Stimulated activated CD4-positive, alpha-beta T cell treated with anti-CD3 and anti-CD28 coated beads, TNF-alpha, amount 100 ng/mL, for 24 hours (primary cell): ENCODE data around the gene DYSF.

Experiments
- DNase-seq, 3 experiments: peaks; one replicate each; pipeline ENCODE4 v3.0.0-alpha.2; 2020; ENCODE audit warnings: low read depth in 3 of 3

The DYSF gene

DNA sequence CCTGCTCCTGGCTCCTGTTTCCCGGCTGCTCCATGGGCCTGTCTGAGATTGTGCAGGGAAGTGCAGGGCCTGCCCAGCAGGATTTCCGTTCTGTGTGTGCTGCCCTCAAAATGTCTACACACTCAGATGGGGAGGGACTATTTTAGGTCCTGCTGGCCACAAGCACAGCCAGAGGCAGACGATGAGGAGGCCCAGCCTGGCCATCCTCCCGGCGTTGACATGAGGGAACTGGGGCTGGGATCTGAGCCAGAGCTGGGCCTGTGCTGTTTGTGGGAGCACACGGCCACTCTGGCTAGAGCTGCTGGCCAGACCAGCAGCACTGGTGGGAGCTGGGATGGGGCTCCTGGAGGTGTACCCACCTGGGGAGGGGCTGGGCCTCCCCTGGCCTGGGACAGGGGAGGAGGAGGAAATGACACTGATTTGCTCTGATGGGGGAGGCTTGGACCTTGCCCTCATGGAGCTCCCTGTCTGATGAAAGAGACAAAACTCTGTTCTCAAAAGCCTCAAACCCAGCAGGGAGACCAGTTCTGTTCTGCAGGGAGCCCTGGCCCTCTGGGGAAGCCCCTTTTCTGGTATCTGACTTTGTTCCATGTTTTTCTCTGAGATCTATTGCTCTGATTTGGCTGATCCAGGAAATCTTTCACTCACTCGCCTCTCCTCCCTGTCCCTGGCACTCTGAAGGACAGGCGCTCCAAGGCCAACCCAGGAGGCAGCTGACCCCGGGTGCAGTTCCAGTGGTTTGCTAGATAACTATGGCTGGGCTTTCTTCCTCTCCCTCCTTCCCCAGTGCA is 161.8 kb downstream of the DYSF start:
- no peak for DNase-seq

DNA sequence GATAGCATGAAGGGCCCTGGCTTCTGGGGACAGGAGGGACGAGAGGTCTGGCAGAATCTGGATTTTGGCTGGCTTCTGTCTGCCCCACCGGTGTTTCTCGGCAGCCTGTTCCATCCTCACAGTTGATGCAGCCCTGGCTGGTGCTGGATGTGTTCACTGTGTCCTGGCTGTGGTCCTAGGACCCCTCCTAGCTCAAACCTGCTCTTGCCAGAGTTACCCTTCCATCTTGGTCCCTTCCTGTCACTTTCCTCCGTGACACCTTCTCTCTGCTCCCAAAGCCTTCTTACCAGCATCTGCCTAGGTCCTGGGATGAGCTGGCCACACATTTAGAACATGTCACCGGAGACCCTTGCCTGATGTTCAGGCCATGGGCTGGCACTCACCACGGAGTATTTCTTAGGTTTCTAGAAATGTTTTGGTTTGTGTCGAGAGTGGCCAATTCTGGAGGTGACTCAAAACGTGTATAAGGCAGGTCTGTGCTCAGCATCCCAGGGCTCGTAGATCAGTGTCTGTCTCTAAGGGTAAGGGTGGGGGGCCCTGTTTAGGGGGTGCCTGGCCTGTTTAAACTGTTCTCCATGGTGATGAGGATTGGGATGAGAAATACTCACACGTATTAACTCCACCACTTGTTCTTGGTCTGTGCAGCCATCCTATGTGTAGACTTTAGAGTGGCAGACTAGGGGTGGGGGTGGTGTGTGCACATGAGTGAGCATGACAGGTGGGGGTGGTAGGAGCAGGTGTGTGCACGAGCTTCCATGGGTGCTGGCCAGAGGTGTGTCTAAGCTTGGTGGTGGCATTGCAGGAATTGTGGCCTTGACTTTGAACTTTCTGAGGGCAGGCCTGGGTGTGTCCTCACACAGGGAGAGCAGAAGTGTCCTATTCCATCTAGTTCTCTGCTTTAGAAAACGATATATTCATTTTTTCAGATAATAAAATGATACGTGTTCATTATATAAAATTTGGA is 162.7 kb downstream of the DYSF start:
- no peak for DNase-seq

DNA sequence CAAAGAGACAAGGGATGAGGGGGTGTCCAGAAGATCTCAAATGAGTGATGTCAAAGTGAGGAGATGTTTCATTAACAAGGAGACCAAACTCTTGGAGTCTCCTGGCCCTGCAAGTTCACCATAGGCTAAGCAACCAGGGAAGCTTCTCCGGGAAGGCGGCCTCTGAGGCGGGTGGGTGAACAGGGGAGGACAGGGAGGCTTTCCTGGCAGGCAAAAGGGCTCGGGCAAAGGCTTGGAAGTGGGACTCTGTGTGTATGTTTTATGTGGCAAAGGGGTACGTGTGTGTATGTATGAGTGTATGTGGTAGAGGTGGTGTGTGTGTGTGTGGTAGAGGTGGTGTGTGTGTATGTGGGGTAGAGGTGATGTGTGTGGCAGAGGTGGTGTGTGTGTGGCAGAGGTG is 163.9 kb downstream of the DYSF start:
- DNase-seq: no peak

DNA sequence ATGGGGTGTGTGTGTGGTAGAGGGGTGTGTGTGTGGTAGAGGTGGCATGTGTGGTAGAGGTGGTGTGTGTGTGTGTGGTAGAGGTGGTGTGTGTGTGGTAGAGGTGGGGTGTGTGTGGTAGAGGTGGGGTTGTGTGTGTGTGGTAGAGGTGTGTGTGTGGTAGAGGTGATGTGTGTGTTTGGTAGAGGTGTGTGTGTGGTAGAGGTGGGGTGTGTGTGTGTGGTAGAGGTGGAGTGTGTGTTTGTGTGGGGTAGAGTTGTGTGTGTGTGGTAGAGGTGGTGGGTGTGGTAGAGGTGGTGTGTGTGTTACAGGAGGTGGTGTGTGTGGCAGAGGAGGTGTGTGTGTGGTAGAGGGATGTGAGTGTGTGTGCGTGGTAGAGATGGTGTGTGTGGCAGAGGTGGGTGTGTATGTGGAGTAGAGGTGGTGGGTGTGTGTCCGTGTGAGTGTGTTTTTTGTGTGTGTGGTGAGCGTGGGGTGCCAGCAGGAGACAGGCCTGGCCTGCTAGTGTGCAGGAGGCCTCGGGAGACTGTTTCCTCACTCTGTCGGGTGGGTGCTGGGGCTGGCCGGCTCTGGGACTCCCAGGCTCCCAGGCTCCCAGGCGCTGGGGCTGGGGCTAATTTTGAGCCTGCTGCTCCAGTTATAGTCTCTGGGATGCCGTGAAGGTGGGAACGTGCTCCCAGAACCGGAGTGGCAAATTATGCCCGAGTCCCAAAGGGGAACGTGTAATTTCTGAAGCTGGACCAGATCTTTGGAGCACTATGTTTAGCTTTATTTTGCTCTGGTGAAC is 165.2 kb downstream of the DYSF start:
- no peak for DNase-seq

DNA sequence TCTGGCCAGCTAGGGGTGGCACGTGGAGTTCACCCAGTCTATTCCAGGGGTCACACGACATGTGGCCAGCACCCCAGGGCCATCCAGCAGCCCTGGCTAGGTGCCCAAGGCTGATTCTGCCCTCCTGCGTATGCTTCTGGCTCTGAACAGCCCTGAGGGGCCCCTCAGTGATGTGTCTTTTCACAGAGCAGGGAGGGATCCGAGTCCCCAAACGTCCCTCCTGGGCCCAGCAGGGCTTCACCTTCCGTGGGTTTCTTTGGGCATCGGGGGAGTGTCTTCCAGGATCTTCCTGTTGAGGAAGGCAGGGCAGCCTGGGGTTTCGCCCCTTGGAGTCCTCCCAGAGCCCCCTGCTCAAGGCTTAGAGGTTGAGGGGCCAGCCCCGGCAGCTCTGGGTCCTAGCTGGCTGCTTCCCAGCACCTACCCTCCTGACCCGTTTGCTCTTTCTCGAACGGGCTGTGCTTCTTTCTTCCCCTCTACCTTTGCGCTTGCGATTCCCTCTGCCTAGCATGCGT is 165.9 kb downstream of the DYSF start:
- DNase-seq: no peak

DNA sequence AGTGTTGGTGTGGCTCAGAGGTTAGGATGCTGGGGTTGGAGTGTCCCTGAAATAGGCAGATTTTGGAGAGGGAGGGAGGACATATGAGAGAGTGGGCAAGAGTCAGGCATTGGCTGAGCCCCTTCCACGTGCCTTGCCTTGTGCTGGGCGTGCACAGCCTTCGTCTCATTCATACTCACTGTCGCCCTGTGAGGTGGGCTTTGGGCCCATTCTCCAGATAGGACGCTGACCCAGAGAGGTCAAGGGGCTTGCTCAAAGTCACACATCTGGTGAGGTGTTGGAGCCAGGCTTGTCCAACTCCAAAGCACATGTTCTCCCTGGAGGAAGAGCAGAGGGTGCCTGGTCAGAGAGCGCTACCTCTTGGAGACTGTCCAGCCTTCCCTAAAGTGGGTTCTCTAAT is 166.8 kb downstream of the DYSF start:
- no peak for DNase-seq

DNA sequence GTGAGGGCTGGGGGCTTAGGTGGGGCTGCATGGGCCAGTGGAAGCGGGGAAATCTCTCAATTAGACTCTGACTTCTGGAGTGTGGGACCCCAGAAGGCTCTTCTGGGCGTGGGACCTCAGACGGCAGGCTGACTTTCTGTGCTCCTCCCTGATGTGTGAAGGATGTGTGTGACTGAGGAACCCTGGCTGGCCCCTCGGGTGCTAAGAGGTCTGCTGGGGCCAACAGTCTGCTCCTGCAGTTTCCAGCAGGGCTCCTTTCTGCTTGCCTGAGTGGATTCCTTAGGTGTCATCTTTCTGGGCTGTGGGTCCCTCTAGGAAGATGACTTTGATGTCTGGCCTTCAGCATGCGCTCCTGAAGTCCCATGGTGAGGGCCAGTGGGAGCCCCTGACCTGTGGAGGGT is 167.5 kb downstream of the DYSF start:
- no peak for DNase-seq

DNA sequence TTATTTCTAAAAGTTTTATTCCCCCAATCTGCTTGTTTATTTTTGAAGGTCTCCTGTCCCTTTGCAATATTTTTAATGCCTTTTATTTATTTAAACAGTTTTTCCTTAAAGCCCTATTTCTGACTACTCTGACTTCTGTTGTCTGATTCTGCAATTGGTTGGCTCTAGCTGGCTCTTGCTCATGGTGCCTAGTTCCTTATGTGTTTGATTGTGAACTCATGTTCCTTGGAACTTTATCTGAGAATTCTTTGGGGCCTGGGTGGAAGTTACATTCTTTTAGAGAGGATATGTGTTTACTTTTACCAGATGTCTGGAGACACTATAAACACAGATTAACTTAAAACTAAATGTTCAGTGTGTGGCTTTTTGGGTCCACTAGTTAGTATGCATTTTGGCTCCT is 175.9 kb downstream of the DYSF start:
- no peak for DNase-seq

DNA sequence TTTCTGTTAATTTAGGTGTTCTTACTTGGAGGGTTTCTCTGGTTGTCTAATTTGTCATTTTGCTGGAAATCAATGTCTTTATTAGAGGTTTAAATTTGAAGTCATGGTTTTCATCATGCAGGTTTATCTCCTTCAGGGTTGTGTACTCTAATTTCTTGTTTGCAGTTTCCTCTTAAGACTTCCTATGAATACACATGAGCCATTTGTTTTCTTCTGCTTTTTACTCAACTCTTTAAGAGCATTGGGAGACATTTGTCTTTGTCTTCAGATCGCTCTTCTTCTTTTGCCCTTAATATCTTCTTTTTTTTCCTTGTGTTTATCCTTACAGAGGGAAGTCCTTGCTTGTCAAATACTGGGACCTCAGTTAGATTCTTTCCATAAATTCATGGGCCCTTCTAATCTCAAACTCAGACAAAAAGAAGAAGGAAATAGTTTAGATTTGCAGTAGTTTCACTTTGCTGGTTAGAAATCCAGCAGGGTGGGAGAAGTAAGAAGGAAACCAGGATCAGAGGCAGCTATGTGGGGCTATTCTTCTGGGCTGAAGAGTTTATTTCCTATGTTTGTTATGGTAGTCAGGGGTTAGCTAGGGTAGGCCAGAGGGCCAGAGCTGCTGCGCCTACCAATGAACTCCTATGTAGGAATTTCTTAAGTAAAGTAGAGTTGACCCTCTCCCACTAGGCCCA is 176.6 kb downstream of the DYSF start:
- no peak for DNase-seq

DNA sequence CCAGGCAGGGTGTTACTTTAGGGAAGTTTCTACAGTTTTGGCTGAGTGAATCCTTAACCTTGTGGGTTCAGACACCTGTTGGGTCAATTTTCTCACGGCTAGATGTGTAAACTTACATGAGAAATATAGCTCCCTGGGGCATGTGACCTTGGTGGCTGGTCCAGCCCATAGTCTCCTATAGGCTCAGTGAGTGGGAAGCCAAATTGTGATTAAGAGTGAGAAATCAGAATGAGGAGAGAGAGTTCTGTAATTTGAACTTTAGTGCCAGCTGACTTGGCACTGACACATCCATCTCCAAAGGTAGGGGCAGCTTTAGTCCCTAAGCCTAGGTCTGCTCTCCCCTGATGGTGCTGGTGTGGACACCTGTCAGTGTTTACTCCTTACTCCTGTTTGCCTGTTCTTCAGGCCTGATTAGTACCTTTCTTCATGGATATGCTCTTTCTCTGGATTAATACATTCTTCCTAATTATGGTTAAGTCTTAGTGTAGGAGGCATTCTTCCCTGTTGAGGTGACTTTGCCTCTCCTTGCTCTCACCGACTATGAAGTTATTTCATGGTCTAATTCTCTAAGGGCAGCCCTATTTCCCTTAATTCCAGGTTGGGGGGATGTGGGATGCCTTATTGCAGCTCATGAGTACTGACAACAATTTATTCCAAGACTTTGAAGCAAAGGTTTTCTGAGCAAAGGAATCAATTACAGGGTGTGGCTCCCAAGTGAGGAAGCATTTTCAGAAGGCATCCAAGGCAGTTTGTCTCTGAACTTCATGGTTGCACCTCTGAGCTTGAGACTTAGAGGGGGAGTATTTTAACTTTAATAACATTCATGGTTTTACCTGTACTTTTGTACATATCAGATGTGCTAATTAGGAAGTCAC is 177.3 kb downstream of the DYSF start:
- DNase-seq: no peak

DNA sequence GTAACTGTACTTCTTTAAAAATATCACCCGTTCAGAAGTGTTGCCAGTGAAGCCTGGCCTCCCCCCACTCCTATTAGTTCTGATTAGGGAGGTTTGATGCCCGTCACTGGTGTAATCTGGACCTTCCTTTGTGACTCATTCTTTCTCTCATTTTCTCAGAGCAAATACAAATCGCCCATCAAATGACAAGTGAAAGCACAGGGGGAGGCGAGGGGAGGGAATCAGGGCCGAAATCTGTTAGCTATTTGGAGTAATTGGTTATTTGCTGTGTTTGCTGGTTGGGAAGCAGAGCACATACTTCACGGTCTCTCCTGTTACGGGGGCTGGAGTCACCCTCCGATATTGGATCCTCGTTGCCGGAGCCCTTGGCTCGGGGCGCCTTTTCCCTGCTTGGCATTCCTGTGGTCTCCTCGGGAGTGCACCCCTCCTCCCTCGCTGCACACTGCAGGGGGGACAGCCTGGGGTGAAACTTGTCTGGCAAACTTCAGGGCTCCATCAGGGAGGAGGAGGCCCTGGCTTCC is 178.1 kb downstream of the DYSF start:
- no peak for DNase-seq

DNA sequence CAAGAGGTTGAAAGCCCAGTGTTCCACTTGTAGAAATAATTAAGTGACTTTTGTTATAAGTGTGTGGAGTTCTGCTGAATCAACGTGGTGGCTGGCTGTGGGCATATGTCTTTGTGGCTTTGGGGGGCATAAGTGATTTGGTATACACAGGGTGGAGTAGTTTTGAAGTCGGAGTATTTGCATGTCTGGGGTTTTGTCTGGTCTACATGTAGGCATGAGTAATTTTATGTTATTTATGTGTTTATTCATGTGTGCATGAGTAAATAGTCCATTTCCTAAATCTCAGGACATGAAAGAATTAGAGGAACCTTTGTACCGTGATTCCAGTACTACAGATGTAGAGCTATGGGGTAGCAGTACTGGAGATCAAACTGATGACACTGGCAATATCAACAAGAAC is 179.7 kb downstream of the DYSF start:
- DNase-seq: no peak

DNA sequence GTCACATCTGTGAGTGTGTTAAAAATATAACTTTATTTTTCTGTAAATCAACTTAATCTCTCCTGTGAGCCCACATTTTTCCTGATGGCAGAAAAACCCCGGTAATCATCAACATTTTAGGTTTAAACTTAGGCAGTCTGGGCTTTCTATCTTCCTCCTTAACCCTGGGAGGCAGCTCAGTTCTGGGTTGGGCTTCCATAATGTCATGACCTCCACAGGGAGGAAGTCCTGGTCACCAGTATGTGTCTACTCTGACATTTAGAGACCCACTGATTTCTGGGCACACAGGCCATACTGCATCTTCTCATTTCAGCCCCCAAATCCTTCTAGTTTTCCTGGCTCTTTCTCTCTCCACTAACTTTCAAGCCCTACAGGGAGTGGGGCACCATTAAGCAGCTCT is 181.2 kb downstream of the DYSF start:
- DNase-seq: no peak

DNA sequence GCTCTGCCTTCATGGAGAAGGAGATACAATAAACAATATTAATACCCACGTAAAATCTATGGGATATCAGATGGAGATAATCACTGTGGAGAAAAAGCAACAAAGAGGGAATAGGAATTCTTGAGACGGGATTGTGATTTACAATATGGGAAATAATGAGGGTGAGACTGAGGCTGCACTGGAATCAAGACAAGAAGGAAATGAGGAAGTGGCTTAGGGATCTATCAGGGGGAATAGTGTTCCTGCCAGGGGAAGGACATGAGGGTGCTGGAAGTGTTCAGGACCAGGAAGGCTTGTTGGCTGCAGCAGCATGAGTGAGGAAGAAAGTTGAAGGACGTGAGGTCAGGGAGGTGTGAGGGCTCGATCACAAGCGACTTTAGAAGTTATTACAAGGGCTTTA is 182.4 kb downstream of the DYSF start:
- DNase-seq: no peak

DNA sequence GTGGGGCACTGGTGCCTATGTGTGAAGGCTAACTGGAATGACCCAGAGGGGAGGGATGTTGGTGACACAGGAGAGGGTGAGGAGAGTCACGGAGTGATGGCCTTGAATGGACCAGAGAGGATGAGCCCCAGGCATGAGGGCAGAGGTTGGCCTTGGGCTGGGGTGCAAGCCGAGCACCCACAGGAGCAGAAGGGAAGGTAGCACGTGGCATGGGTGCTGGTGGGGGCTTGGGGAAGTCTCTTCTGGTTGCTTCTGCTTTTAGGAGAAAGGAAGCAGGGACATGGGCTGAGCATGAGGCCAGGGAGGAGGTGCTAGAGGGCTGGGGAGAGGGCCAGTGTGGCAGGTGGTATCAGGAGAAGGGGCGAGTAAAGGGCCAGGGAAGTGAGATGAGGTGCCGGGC is 183.8 kb downstream of the DYSF start:
- DNase-seq: no peak

DNA sequence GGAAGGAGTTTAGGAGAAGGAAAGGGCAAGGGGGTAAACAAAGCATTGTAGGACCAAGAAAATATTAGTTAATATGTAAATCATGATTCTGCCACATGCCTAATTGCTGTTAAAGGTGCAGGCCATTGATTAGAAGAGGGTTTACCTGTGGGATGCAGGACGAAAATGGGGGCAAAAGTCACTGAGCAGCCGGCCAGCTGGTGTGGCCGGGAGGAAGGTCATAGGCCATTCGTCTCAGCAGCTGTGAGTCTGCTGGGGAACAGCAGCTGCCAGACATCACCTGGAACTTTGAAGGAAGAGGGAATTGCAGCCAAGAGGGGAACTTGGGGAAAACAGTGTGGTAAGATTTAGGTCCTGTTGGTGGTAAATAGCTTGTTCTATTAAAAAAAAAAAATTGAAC is 184.4 kb downstream of the DYSF start:
- no peak for DNase-seq

DNA sequence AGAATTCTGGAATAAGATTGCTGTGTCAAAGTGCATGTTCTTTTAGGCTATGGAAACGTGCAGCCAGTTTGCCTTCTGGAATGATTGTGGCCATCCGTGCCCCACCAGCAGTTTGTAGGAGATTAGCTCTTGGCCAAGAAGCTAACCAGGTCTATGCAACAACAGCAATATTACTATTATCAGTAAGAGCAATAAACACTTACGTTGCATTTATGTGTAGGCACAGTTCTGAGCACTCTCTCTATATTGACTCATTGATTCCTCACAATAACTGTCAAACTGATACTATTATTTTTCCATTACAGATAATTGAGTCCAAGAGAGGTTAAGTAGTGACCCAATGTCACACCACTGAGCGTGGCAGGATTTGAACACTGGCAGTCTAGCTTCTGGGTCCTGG is 186.4 kb downstream of the DYSF start:
- no peak for DNase-seq

DNA sequence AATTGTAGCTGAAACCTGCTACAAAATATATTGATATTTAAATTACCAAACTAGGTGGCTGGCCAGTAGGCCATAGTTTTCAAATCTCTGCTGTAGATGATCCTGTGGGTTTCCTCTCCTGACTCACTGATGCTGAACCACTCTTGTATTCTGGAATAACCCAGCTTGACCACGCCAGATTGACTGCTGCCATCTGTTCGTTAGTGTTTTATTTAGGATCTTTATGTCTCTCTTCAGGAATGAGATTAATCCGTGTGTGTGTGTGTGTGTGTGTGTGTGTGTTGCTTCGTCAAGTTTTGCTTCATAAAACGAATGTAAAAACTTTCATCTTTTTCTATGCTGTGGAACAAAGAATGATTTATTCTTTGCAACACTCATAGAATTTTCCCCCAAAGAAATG is 187.1 kb downstream of the DYSF start:
- DNase-seq: no peak

DNA sequence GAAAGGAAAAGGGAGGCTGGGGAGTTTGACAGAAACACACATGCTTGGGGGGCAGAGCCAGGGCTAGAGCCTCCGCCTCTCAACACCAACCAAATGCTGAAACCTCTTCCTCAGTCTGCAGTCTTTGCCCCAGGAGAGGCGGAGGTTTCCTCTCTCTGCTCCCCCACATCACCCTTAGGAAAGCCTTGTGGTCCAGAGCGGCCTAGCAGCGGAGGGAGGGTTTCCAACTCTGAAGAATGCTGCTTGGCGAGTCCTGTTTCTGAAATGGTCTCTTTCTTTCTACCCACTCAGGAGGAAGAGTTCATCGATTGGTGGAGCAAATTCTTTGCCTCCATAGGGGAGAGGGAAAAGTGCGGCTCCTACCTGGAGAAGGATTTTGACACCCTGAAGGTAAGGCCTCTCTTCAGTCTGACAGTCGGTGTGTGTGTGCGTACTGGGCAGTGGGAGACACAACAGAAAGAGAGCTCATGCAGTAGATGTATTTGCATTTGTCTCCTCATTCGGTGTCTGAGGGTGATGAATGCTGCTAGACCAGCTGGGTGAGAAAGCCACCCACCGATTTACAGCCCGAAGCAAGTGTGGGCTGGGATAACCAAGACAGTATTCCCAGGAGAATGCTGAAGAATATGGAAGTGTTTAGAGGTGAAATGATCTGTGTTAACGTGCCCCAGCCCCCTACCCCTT is 190.5 kb downstream of the DYSF start:
- DNase-seq: no peak

DNA sequence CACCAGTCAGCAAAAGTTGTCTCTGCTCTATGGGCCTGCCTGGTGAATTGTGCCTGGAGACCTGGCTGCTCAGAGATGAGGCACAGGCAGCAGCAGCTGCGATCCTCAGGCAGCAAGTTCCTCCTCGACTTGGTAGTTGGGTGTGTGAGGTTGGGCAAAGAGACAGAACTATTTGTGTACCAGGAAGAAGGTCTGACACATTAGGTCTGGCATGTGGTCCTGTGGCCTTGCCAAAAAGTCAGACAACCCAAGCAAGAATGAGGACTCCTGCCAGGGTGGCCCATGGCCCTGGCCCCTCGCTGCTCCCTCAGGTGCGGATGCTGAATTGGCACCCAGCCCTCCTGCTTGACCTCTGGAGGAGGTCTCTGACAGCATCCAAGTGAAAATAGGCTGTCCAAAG is 192.7 kb downstream of the DYSF start:
- DNase-seq: no peak
